ENCODE results near the gene VGLL4. TPM values are rescaled to one million over a fixed set of nuclear protein-coding genes. Genes with fewer than 3 reads are reported as not detected.

Gene VGLL4
- total RNA-seq, 1 experiment from 2014 or later = 42.1 TPM

- no peak overlapping the region for H4K8ac ChIP-seq (replicated peaks; ENCODE audit: insufficient read length, low read depth, low read length)
- Mint-ChIP-seq H3K9me3 (no peaks in the 10 kb centered on the region), H3K36me3 (ENCODE audit: insufficient read depth in 1 of 3, low read depth in 3 of 3) (peaks cover 2 to 30% (median 8%) of the 10 kb centered on the region in 3 experiments; a peak in 4 of 7 replicates), H3K4me1 (0 out of 4 replicates have a peak, but pooled peaks cover 0 to 6% of the 10 kb centered on the region in 2 experiments), H3K4me3 (no peak overlapping the region), H3K27ac (peak overlapping the region in 2 of 3 experiments; percentile 34 to 93; a peak in 3 of 7 replicates), H3K27me3 (ENCODE audit: low read depth) (peaks cover 1% of the 10 kb centered on the region; the same call in 1 of the 2 replicates)
- no peak for TF ChIP-seq CTCF (conservative IDR thresholded peaks at IDR 0.05)
- WGBS (ENCODE audit: extremely low coverage, insufficient read length, low lambda C conversion rate) = no CpG with 5 or more reads among the region's 13 CpGs
- no peak overlapping the region for H3T11ph ChIP-seq (ENCODE audit: low read length)
- no peak overlapping the region for H2AK5ac ChIP-seq (ENCODE audit: insufficient read length, low read length)
- no peak overlapping the region for H2AFZ ChIP-seq (ENCODE audit: low read length)
- H3K4ac ChIP-seq (ENCODE audit: low read depth, low read length) = no peak overlapping the region
- no peak overlapping the region for H2BK12ac ChIP-seq (ENCODE audit: insufficient read length, low read depth, low read length)
- no peaks in the 10 kb centered on the region; the same call in 1 of the 2 replicates for H3K79me2 ChIP-seq (ENCODE audit: insufficient read depth, low read length)
- no peak overlapping the region for H2BK5ac ChIP-seq (ENCODE audit: insufficient read length, low read length)
- no peak overlapping the region for H3K27ac ChIP-seq (ENCODE audit: insufficient read length, low read depth, low read length)
- peaks cover 3% of the 10 kb centered on the region for H3K79me1 ChIP-seq (ENCODE audit: insufficient read depth, low read depth, low read length, poor library complexity, severe bottlenecking)
- no peak overlapping the region for H3K9ac ChIP-seq (ENCODE audit: extremely low read depth, insufficient read length, low read length)
- no peaks in the 10 kb centered on the region for H3K9me3 ChIP-seq (ENCODE audit: control insufficient read depth, low read depth, low read length)
- no peak overlapping the region for H3K18ac ChIP-seq (ENCODE audit: insufficient read length, low read depth, low read length)
- H2BK120ac ChIP-seq (ENCODE audit: low read depth, low read length, poor library complexity, severe bottlenecking) = no peak overlapping the region
- no peak overlapping the region for H4K91ac ChIP-seq (ENCODE audit: insufficient read length, low read depth, low read length)
- H3K14ac ChIP-seq (ENCODE audit: insufficient read depth, low read length) = no peak overlapping the region; the same call in 1 of the 2 replicates
- no peak overlapping the region for H4K5ac ChIP-seq (ENCODE audit: insufficient read length, low read depth, low read length)
- no peaks in the 10 kb centered on the region for H4K20me1 ChIP-seq (ENCODE audit: control insufficient read depth, insufficient read depth, insufficient read length)
- H3K23ac ChIP-seq (ENCODE audit: insufficient read length, low read depth, low read length) = no peak overlapping the region
- no peak overlapping the region for H3K4me2 ChIP-seq (ENCODE audit: insufficient read depth, insufficient read length, low read length)
- H3K4me1 ChIP-seq (ENCODE audit: insufficient read depth, low read length) = no peaks in the 10 kb centered on the region
- no peak overlapping the region for H2BK20ac ChIP-seq (ENCODE audit: low read depth, low read length, poor library complexity, severe bottlenecking)
- no peak overlapping the region for H3K56ac ChIP-seq (ENCODE audit: insufficient read length, low read depth, low read length)
- H3K23me2 ChIP-seq (ENCODE audit: insufficient read length, low read depth, low read length, poor library complexity, severe bottlenecking) = no peaks in the 10 kb centered on the region
- no peaks in the 10 kb centered on the region for H3K27me3 ChIP-seq (ENCODE audit: insufficient read depth, low read length)
- H2BK15ac ChIP-seq (ENCODE audit: low read depth, low read length) = no peak overlapping the region
- no peak for DNase-seq
Observed at GRCh38 chr3:11570251-11570650, 73.5 kb downstream of the VGLL4 start.

All from H9 (cell line).